GDM1 (cell line): Measurements from ENCODE around the gene LAMA5.

Experiments
- DNase-seq: peaks from one replicate; lab custom pipeline; 2025; lab: John Stamatoyannopoulos, UW

LAMA5 gene

DNA sequence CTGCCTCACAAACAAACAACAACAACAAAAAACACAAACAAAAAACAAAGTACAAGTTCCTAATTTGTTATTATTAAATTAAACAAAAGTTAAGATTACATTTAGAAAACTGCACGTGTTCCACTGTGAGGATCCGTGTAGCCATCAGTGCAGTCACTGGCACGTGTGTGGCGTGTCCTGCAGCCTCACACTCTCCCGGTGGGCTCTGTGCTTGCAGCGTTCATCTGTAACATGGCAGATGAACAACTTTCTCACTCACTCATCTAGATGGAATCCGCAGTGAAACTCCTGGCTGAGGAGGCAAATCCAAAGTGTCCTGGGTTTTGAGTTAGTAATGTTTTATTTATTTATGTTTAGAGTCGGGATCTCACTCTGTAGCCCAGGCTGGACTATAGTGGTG is 77.2 kb downstream of the LAMA5 start:
- no peak for DNase-seq

GRCh38 chr20:62289131-62289530 is 78.0 kb downstream of the LAMA5 start:
- no peak for DNase-seq

DNA sequence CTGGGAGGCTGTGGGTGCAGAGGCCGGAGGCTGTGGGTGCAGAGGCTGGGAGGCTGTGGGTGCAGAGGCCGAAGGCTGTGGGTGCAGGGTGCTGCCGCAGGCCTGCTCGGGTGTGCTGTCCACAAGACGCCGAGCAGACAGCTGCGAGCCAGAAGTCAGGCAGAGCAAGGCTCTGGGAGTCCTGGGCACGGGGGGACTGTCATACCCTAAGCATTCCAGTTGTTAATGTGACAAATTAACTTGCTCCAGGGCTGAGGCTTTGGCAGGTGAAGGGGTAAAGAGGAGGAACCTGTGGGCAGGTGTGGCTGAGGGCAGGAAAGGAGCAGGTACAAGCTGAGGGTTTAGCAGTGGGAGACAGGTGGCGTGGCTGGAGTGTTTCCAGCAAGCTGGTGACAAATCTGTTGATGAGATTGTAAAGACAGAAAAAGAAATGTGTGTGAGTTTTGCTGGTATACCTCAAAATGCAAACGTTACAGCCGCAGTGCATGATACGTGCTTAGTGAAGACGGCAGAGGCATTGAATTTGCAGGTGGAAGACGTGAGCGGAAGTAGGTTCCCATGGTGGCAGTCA is 78.5 kb downstream of the LAMA5 start:
- no peak for DNase-seq

GRCh38 chr20:62287759-62288534 is 79.2 kb downstream of the LAMA5 start:
- DNase-seq, result no peak

- DNase-seq, result no peak
Observed at GRCh38 chr20:62287129-62287528, 80.0 kb downstream of the LAMA5 start.

- no peak for DNase-seq
Observed at GRCh38 chr20:62286493-62287064, 80.5 kb downstream of the LAMA5 start.

DNA sequence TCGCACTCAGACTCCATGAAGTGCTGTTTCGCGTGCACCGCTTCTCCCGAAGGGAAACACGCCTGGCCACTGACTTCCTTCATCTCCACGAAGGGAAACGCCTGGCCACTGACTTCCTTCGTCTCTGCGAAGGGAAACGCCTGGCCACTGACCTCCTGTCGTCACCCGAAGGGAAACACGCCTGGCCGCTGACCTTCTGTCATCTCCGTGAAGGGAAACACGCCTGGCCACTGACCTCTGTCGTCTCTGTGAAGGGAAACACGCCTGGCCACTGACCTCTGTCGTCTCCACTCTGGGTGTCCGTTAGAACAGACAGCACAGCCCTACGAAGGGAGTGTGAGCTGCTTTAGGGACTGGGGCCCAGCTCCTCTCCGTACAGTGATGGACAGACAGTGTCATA is 81.4 kb downstream of the LAMA5 start:
- DNase-seq, result no peak

DNA sequence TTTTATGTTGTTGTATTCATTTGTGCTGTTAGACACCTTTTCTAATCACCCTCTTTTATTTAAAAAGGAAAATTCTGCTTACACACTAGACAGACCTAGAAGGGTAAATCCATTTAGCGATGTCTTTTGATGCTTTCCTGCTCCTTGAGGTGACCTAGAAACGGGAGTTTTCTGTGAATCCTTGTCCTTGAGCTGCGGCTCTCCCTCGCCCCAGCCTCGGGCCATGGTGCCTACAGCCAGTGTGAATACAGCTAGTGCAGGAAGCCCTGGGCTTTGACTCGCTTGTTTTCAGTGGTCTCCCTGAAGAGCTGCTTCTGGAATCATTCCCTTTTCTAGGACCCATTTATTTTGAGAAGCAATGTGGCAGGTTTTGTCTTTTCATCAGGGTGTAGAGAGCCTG is 82.0 kb downstream of the LAMA5 start:
- DNase-seq, result no peak

DNA sequence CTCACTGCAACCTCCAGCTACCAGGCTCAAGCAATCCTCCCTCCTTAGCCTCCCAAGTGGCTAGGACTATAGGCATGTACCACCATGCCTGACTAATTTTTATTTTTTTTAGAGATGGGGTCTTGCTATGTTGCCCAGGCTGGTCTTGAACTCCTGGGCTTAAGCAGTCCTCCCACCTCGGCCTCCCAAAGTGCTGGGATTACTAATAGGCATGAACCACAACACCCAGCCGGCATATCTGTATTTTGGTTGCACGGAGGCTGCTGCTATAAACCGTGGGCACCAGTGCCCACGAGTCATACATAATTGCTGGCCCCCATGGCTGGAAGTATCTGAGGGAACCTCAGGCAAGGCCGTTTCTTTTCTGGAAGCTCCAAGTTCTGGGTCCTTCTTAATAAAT is 82.7 kb downstream of the LAMA5 start:
- no peak for DNase-seq

DNA sequence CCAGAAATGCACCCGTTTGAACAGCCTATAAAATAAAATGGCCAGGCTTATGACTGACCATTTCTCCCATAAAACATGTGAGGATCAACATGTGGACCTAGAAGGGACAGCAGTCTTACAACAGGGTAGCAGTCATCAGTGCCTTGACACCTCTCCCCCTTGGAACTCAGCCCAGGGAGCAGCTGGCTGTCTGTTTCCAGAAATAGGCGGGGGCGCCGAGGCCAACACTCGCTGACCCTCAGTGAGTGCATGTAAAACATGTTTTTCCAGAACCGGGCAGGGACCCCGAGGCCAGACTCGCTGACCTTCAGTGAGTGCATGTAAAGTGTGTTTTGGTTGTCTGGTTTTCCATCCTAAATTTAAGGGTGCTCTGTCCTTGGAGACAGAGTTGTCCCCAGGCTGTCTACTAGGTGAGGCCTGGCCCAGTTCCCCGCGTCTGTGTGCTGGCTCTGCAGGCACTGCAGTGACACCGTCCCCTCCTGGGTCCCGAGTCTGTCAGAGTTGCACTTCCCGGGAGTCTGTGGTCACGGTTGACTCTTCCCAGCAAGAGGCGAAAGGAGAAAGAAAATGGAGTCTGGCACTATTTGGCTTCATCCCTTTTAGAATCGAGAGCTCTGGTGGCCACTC is 84.1 kb downstream of the LAMA5 start:
- no peak for DNase-seq

GRCh38 chr20:62282103-62282502 is 85.0 kb downstream of the LAMA5 start:
- DNase-seq, result no peak

- no peak for DNase-seq
Observed at GRCh38 chr20:62281161-62281933, 85.8 kb downstream of the LAMA5 start.

DNA sequence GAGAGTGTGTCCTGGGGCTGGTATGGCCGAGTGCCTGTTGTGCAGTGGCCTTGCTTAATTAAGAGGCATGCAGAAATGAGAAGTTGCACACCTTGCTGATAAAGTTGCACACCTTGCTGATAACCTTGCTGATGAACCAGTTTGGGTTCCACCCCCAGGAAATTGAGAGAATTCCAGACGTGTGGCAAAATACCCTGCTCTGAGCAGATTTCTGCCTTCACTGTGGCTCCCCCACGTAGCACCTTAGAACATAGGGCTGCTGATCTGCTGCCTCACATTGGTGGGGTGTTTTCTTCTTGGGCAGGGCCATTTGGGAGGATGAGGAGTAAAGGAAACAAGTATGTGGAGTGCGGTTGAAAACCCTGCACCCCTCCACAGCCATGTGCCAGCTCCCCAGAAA is 86.8 kb downstream of the LAMA5 start:
- no peak for DNase-seq

DNA sequence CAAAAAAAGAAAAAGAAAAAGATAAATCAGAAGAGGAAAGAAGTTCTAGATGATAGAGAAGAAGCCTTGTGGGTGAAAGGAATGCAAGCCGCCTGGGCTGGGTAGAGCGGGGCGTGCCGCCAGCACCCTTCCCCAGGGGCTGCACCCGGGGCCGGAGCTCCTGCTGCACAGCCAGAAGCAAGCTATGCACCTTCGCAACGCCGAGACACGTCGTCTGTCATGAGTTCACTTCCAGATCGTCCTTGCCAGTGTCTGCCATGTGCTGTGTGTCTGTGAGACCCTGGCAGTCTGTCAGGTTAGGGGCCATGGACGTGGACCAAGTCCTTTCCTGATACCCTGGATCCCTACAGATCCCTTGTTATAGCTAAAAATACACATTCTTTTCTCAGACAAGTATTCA is 89.9 kb downstream of the LAMA5 start:
- DNase-seq, result no peak

DNA sequence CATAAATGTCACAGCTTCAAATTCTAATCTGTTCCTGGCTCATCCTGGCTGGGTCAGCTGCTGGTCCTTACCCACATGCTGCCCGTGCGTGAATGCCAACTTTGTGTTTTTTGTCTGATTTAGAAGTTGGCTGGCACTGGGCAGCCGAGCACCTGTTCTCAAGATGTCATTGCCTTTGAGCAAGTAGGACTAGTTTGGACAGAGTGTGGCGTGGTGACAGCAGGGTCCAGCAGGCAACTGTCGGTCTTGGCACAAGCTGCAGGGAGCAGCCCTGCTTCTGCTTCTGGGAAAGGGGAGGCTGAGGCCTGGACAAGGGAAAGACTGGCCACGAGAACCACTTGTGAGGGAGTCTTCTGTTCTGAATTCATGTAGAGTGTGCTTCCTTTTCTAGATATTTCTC is 90.7 kb downstream of the LAMA5 start:
- DNase-seq, result no peak

DNA sequence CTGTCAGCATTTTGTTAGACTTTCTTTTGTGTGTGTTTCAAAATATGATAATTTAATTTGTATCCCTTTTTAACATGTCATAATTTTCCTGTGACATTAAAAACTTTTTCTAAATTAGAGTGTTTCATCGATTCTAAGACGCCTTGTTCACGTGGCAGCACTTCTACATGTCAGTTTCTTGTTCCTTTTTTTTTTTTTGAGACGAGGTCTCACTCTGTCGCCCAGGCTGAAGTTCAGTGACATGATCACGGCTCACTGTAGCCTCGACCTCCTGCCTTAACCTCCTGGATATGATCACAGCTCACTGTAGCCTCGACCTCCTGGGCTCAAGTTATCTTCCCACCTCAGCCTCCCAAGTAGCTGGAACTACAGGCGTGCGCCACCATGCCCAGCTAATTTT is 91.9 kb downstream of the LAMA5 start:
- DNase-seq, result no peak

- no peak for DNase-seq
Observed at GRCh38 chr20:62274332-62274950, 92.7 kb downstream of the LAMA5 start.

GRCh38 chr20:62273416-62273815 is 93.7 kb downstream of the LAMA5 start:
- no peak for DNase-seq

DNA sequence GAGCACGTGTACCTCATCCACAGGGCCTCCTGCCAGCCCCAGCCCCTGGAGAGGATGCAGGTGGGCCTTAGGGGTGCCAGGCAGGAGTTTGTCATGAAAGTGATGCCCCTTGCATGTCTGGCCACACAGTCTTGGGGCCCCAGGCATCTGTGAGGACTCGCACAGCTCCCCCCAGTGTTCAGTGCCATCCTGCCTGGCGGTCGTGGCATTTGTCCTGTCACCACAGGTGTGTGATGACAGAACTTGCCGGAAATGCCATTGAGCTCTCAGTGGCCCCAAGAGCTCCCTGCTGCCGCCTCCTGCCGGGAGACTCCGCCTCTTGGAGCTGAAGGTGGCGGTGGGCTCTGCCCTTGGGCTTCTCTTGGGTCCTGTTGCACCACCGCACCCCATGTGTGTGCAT is 94.9 kb downstream of the LAMA5 start:
- no peak for DNase-seq

DNA sequence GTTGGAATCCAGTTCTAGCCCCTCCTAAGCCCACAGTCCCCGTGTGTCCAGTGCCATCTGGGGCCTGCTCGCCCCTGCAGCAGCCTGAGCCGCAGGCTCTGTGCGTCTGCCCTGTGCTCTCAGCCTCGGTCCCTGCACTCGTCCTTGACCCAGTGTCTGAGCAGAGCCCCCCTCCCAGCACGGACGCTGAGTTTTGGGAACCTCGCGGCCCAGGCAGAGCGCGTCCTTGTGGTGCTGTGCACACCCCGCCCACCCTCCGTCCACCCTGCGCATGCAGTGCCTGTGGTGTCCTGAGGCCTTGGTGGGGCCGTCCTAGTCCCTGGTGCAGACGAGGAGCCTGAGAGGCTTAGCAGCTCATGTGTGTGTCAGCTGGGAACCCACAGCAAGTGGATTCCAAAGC is 97.2 kb downstream of the LAMA5 start:
- no peak for DNase-seq

GRCh38 chr20:62269378-62269777 is 97.7 kb downstream of the LAMA5 start:
- no peak for DNase-seq
